ENCODE data around the gene PRMT7. TPM values are rescaled to one million over a fixed set of nuclear protein-coding genes. Genes with fewer than 3 reads are reported as not detected.

The PRMT7 gene
- total and polyA plus RNA-seq, 2 of the 8 experiments (the other 6 are each of a cell fraction or from before 2014, with no cell fraction given): 48.2 to 49.3 TPM

DNA sequence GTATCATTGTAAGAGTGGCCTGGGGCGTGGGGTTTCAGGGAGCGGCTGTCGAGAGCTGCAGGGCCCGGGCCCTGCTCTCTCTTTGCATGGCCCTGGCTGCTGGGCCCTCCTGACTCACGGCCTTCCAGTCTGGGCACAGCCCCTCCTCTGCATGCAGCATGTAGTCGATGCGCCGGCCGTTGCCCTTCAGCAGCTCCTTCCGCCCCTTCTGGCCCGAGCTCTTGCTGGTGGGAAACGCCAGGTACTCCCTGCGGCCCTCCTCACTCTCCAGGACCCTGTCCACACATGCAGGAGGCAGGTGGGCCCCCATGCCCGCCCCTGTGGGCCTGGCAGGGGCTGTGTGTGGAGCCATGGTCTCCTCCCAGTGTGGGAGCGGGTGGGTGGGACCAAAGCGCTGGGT is 50.7 kb downstream of the PRMT7 start:
- Histone ChIP-seq H3K79me2 (ENCODE audit: control insufficient read depth in 1 of 2, insufficient read depth in 2 of 2, low read length in 2 of 2) (no peaks in the 10 kb centered on the region), H3K9me3 (ENCODE audit: insufficient read depth in 2 of 2, low read depth in 1 of 2, low read length in 1 of 2) (no peaks in the 10 kb centered on the region), H2BK15ac (ENCODE audit: low read length) (no peak overlapping the region), H2BK5ac (ENCODE audit: low read depth, low read length) (no peak overlapping the region), H3K4me3 (ENCODE audit: extremely low read depth in 1 of 4, insufficient read depth in 2 of 4, low read depth in 3 of 4, low read length in 4 of 4) (no peak overlapping the region), H3K23ac (ENCODE audit: insufficient read length) (no peak overlapping the region), H3K27me3 (replicated peaks in 1 of 4; ENCODE audit: control insufficient read depth in 3 of 4, extremely low read depth in 1 of 4, insufficient read depth in 3 of 4, low read length in 3 of 4) (no peaks in the 10 kb centered on the region), H4K20me1 (replicated peaks in 1 of 2; ENCODE audit: control insufficient read depth in 1 of 2, insufficient read depth in 2 of 2, low read length in 2 of 2) (no peaks in the 10 kb centered on the region), H3K23me2 (ENCODE audit: low read depth, low read length) (no peaks in the 10 kb centered on the region), H3K4me2 (ENCODE audit: insufficient read depth in 1 of 2, low read depth in 2 of 2, low read length in 2 of 2) (no peak overlapping the region), H2BK12ac (ENCODE audit: low read depth, low read length) (no peak overlapping the region), H4K91ac (replicated peaks; ENCODE audit: insufficient read length, low read length) (no peak overlapping the region), H3K79me1 (ENCODE audit: low read depth, low read length) (no peaks in the 10 kb centered on the region), H2BK120ac (replicated peaks; ENCODE audit: low read depth, low read length) (no peak overlapping the region), H3K18ac (ENCODE audit: extremely low read depth, low read length) (no peak overlapping the region), H3K14ac (ENCODE audit: insufficient read length) (no peak overlapping the region), H4K5ac (ENCODE audit: insufficient read length, low read depth, low read length) (no peak overlapping the region), H2AK5ac (ENCODE audit: low read depth, low read length) (no peak overlapping the region), H3K27ac (ENCODE audit: low read depth, low read length) (no peak overlapping the region), H3K56ac (replicated peaks; ENCODE audit: insufficient read length, low read depth, low read length) (no peak overlapping the region), H3K36me3 (ENCODE audit: control insufficient read depth in 2 of 4, insufficient read depth in 4 of 4, low read length in 3 of 4) (peaks cover 4 to 17% (median 10%) of the 10 kb centered on the region in 4 experiments; a peak in 4 of 8 replicates), H3K9ac (replicated peaks in 1 of 4; ENCODE audit: extremely low read depth in 1 of 4, low read depth in 3 of 4, low read length in 3 of 4) (no peak overlapping the region), H3K4me1 (replicated peaks in 1 of 4; ENCODE audit: control insufficient read depth in 3 of 4, insufficient read depth in 4 of 4, low read length in 3 of 4) (peaks cover 0 to 3% (median 3%) of the 10 kb centered on the region in 4 experiments; a peak in 2 of 7 replicates), H2AFZ (ENCODE audit: low read length) (no peak overlapping the region), H2BK20ac (ENCODE audit: low read length) (no peak overlapping the region), H3K4ac (replicated peaks; ENCODE audit: insufficient read length, low read depth, low read length) (no peak overlapping the region), H4K8ac (ENCODE audit: extremely low read depth, insufficient read depth, low read length) (no peak overlapping the region)
- no peak for DNase-seq (ENCODE audit: low read depth in 1 of 2, low spot score in 2 of 2)
- TF ChIP-seq BCL11A (IDR thresholded peaks at IDR 0.05; ENCODE audit: low read depth in 2 of 2, low read length in 2 of 2): no peak
- TF ChIP-seq, protein P1, sequence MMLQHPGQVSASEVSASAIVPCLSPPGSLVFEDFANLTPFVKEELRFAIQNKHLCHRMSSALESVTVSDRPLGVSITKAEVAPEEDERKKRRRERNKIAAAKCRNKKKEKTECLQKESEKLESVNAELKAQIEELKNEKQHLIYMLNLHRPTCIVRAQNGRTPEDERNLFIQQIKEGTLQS (IDR thresholded peaks at IDR 0.05; ENCODE audit: insufficient read depth, low read depth, low read length): no peak
- CTCF ChIA-PET (ENCODE audit: partially characterized antibody): interaction anchor here (0.6 to 11.5 kb wide), 11 partner anchors 8 to 160 kb away, joined by 3 to 153 read pairs (median 5); partner anchors contain the start of genes SLC7A6 and SMPD3
- POLR2A ChIA-PET (ENCODE audit: partially characterized antibody): interaction anchor here (1.2 to 3.1 kb wide), 9 partner anchors 11 to 98 kb away, joined by 3 to 9 read pairs (median 4); partner anchors contain the start of genes PRMT7, SLC7A6 and SLC7A6OS
- WGBS, 2 experiments (ENCODE audit: extremely low coverage in 1 of 2, insufficient coverage in 1 of 2, insufficient read length in 1 of 2, insufficient replicate concordance in 2 of 2, low coverage in 1 of 2, low lambda C conversion rate in 2 of 2, missing lambda C conversion rate in 1 of 2): 91% methylated on average over 13 of the region's 16 CpGs; no CpG with 5 or more reads in 1 of the 2 experiments
- no peak for FAIRE-seq
